GM08714 (cell line): ENCODE results near the gene ADAMTS15.

ENCODE experiments used
- H3K4me3 ChIP-seq: fragments of 200-500 bp; sonication (Bioruptor generic); 2 replicates; pipeline ENCODE4 v1.5.1; 2014; ENCODE audit warnings: mild to moderate bottlenecking, low read length, inconsistent platforms
- ZNF274 ChIP-seq: IDR thresholded peaks from 2 replicates; pipeline ENCODE4 v1.6.1; 2012; ENCODE audit warnings: mild to moderate bottlenecking, low read depth, low read length

ADAMTS15 gene

DNA sequence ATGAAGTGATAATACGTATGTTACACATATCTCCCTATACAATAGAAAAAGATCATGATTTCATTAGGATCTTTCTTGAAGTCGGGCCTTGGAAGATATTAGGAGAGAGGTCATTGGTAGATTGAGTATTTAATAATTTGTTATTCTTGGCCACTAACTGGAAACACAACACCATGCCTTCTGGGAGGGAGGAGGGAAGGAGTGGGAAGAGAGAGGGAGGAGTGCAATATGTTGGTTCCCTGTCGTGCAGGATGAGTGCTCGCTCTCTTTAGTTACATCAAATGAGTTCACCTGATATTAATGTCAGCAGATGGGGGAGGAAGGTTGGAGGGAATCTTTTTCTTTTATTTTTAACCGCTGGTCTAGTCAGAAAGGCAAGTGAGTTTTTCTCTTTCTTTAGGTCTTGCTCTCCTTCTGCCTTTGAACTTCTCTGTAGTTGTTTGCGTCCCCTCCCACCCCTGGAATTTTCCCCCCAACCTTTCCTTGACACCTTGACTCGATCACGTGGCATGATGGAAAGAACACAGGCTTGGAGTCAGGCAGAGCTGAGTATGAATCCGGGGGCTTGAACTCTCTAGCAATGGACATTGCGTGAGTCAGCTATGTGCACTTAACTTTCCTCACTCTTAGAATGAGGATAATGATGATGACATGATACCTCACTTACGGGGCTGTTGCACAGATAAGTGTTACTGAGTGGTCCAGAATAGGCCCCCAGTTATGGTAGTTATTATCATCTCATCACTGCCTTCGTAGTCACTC, 6.2 kb downstream of the ADAMTS15 start:
- H3K4me3 ChIP-seq: no peak overlapping the region
- TF ChIP-seq ZNF274: no peak

- no peak for TF ChIP-seq ZNF274
- no peak overlapping the region for H3K4me3 ChIP-seq
Observed at GRCh38 chr11:130455483-130456127, 7.2 kb downstream of the ADAMTS15 start.

- TF ChIP-seq ZNF274: no peak
- no peak overlapping the region for H3K4me3 ChIP-seq
Observed at GRCh38 chr11:130456286-130456685, 7.8 kb downstream of the ADAMTS15 start.

DNA sequence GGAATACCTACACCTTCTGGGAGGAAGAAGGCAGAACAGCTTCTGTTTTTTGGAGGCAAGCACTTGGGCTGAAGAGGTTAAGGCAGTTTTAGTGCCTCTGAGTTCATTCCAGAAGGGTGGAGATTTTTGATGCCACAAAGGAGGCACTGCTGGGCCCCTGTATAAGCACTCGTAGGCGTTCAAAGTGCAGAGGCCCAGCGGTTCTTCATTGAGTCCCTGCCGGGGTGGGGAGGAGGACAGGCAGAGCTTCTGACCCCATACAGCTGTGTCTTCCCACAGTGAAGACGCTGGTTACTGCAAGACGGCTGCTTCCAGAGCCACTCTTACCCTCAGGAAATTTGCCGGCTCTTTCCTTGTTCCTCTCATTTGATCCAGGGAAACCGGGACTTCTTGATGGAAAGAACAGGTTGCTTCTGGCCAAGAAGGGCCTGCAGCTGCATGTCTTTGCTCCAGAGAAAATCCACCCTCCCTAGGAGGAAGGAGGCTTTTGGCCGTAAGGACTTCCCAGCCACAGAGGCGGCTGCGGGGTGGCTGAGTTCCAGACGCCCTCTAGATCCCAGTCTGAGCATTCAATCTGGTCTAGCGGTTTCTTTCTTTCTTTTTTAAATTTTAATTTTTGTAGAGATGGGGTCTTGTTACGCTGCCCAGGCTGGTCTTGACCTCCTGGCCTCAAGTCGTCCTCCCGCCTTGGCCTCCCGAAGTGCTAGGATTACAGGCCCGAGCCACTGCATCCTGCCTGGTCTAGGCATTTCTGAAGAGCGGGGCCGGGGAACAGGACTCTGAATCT, 9.4 kb downstream of the ADAMTS15 start:
- no peak for TF ChIP-seq ZNF274
- no peak overlapping the region for H3K4me3 ChIP-seq

DNA sequence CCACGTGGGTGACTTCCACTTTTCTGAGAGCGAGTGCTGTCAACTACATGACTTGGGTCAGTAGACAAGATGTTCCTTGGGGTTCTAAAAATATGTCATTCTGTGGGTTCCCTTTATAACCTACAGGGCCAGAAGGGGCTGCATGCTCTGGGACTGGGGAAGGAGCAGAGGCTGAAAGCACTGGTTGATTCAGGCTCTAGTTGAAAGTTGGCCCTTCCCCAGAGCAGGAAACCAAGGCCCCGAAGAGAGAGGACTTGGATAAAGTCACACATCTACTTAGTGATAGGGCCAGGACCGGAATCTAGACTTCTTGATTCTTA, 9.9 kb downstream of the ADAMTS15 start:
- no peak for TF ChIP-seq ZNF274
- no peak overlapping the region for H3K4me3 ChIP-seq

DNA sequence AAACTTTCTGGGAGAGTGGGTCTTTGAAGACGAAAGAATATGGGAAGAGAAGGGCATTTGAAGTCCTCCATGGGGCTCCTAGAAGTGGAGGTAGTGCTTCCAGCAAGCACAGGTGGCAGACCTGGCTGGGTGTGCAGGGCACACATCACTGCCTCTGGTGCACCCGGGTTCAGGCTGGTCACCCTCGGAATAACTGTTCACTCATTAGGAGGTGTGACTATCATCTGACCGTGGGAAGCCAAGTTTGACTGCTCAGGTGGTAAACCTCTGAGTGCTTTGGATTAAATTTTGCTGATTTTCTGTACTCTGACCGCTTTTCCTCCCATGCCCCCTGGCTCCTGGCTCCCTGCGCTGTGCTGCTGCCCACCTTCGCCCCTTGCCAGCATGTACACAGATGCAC, 11.1 kb downstream of the ADAMTS15 start:
- H3K4me3 ChIP-seq: no peak overlapping the region
- TF ChIP-seq ZNF274: no peak

DNA sequence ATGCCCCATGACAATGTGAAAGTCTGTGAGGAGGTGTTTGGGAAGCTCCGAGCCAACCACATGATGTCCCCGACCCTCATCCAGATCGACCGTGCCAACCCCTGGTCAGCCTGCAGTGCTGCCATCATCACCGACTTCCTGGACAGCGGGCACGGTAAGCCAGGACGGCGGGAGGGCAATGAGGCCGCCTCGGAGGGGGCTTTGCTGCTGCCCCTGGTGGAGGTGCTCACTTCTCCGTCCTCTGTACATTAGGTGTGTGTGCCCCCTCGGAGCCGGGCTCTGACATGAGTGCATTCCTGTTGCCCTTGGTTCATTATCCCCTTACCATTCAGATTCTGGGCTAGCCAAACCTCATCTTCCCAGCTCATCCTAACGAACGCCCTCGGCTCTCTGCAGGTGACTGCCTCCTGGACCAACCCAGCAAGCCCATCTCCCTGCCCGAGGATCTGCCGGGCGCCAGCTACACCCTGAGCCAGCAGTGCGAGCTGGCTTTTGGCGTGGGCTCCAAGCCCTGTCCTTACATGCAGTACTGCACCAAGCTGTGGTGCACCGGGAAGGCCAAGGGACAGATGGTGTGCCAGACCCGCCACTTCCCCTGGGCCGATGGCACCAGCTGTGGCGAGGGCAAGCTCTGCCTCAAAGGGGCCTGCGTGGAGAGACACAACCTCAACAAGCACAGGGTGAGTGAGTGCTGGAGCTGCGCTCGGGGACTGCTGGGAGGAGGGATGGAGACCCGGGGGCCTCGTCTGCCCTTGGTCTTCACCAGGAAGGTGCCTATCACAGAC, 13.8 kb downstream of the ADAMTS15 start:
- no peak for TF ChIP-seq ZNF274

GRCh38 chr11:130462931-130463330, 14.5 kb downstream of the ADAMTS15 start:
- TF ChIP-seq ZNF274: no peak
- H3K4me3 ChIP-seq: no peak overlapping the region

More for the DNA sequence above, 13.8 kb downstream of the ADAMTS15 start:
- H3K4me3 ChIP-seq: no peak overlapping the region

GRCh38 chr11:130464291-130464812, 15.9 kb downstream of the ADAMTS15 start:
- no peak for TF ChIP-seq ZNF274
- H3K4me3 ChIP-seq: no peak overlapping the region

- TF ChIP-seq ZNF274: no peak
- H3K4me3 ChIP-seq: no peak overlapping the region
Observed at GRCh38 chr11:130465263-130465662, 16.8 kb downstream of the ADAMTS15 start.

- no peak for TF ChIP-seq ZNF274
- no peak overlapping the region for H3K4me3 ChIP-seq
Observed at GRCh38 chr11:130467116-130467900, 18.9 kb downstream of the ADAMTS15 start.

DNA sequence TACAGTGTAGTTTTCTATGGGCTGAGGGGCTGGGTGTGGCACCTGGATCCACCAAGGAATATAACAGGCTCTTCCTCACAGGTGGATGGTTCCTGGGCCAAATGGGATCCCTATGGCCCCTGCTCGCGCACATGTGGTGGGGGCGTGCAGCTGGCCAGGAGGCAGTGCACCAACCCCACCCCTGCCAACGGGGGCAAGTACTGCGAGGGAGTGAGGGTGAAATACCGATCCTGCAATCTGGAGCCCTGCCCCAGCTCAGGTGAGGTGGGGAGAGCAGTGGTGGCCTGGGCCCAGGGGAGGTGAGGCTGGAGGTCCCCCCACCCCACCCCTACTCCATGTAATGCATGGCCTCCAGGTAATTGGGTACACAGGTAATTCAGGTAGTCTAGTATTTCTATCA, 20.7 kb downstream of the ADAMTS15 start:
- TF ChIP-seq ZNF274: no peak
- no peak overlapping the region for H3K4me3 ChIP-seq
